Tibial nerve (tissue), 4 donors: ENCODE results near the gene PDLIM5. TPM values are rescaled to one million over a fixed set of nuclear protein-coding genes. Genes with fewer than 3 reads are reported as not detected.

ENCODE experiments used
- DNase-seq, 2 donors: peaks; one replicate each; pipeline ENCODE4 v3.0.0-alpha.2; 2019; ENCODE audit warnings: low spot score in 2 of 2
- H3K27ac ChIP-seq, 4 donors: fragments of 200-600 bp; sonication (generic) in 3 of 4; one replicate each; pipeline ENCODE4 v1.5.1; 2017 to 2019; ENCODE audit warnings: mild to moderate bottlenecking in 1 of 4
- H3K27me3 ChIP-seq, 2 donors: fragments of 200-600 bp; sonication (generic) in 1 of 2; one replicate each; pipeline versions ENCODE4 v1.5.1 to v1.6.0; 2017 to 2019
- H3K36me3 ChIP-seq, 3 donors: fragments of 200-600 bp; sonication (generic); one replicate each; pipeline ENCODE4 v1.5.1; 2018 to 2019
- H3K4me1 ChIP-seq, 4 donors: fragments of 200-600 bp; sonication (generic) in 3 of 4; one replicate each; pipeline ENCODE4 v1.5.1; 2017 to 2019
- H3K4me3 ChIP-seq, 4 donors: fragments of 200-600 bp; sonication (generic) in 3 of 4; one replicate each; pipeline ENCODE4 v1.5.1; 2017 to 2019; ENCODE audit warnings: mild to moderate bottlenecking in 1 of 4, moderate library complexity in 1 of 4
- H3K9me3 ChIP-seq, 4 donors: fragments of 200-600 bp; sonication (generic) in 3 of 4; one replicate each; pipeline ENCODE4 v1.5.1; 2017 to 2019
- CTCF ChIP-seq, 5 experiments: fragments of 200-600 bp in 3 of 5; fragments of 450-650 bp in 2 of 5; sonication (generic) in 3 of 5; IDR thresholded peaks; one replicate each; pipeline ENCODE4 v1.5.1; 2016 to 2019; ENCODE audit warnings: antibody characterized with exemption in 5 of 5, mild to moderate bottlenecking in 3 of 5, moderate library complexity in 2 of 5
- EP300 ChIP-seq, 2 donors: sonication (generic); formaldehyde crosslinking; IDR thresholded peaks; one replicate each; pipeline ENCODE4 v1.6.1; 2017; ENCODE audit warnings: antibody characterized with exemption in 2 of 2, mild to moderate bottlenecking in 1 of 2
- POLR2A ChIP-seq, 2 donors: fragments of 450-650 bp; IDR thresholded peaks; one replicate each; pipeline ENCODE4 v1.6.1; 2017; ENCODE audit warnings: antibody characterized with exemption in 2 of 2, mild to moderate bottlenecking in 2 of 2, moderate library complexity in 2 of 2
- WGBS, 2 donors: methylation state at CpG; one replicate each; pipeline ENCODE4 v1.1.5; 2018; 5-methylcytosine and 5-hydroxymethylcytosine counted together
- total RNA-seq, 4 donors: library from RNA; depleted of rRNA; stranded (reverse); fragments of >200 nt; gene quantifications; one replicate each; pipeline ENCODE4 v1.1.0, GENCODE V29; 2016

Gene PDLIM5
- total RNA-seq, 4 donors from 2014 or later = 73.5 to 117 (median 98.2) TPM

- no peaks in the 10 kb centered on the region for H3K9me3 ChIP-seq
- H3K27ac ChIP-seq = no peak overlapping the region
- no peak for TF ChIP-seq CTCF (IDR thresholded peaks at IDR 0.05)
- no peak for TF ChIP-seq POLR2A (IDR thresholded peaks at IDR 0.05)
- TF ChIP-seq EP300 (IDR thresholded peaks at IDR 0.05) = no peak
- H3K27me3 ChIP-seq = no peaks in the 10 kb centered on the region
- WGBS, 2 donors = 49% methylated on average over 3 of the region's 3 CpGs
- no peak overlapping the region for H3K4me3 ChIP-seq
- H3K36me3 ChIP-seq = no peaks in the 10 kb centered on the region
- peaks cover 0 to 7% (median 2%) of the 10 kb centered on the region in 4 donors for H3K4me1 ChIP-seq
- no peak for DNase-seq
Observed at GRCh38 chr4:94446386-94446785, 5.4 kb upstream of the PDLIM5 start.

GRCh38 chr4:94447754-94448411 lies 3.9 kb upstream of the PDLIM5 start:
- no peaks in the 10 kb centered on the region for H3K9me3 ChIP-seq
- H3K36me3 ChIP-seq = no peaks in the 10 kb centered on the region
- no peak overlapping the region for H3K27ac ChIP-seq
- no peak overlapping the region for H3K4me3 ChIP-seq
- peaks cover 0 to 8% (median 2%) of the 10 kb centered on the region in 4 donors for H3K4me1 ChIP-seq
- TF ChIP-seq POLR2A (IDR thresholded peaks at IDR 0.05) (no peak), CTCF (IDR thresholded peaks at IDR 0.05) (no peak), EP300 (IDR thresholded peaks at IDR 0.05) (no peak)
- H3K27me3 ChIP-seq = no peaks in the 10 kb centered on the region
- no peak for DNase-seq
- WGBS, 2 donors = 73% methylated on average over 3 of the region's 3 CpGs

GRCh38 chr4:94448815-94449375 lies 2.8 kb upstream of the PDLIM5 start:
- H3K27ac ChIP-seq = no peak overlapping the region
- H3K4me1 ChIP-seq = peaks cover 0 to 18% (median 8%) of the 10 kb centered on the region in 4 donors
- no peak for DNase-seq
- no peak overlapping the region for H3K4me3 ChIP-seq
- no peak for TF ChIP-seq POLR2A (IDR thresholded peaks at IDR 0.05)
- no peak for TF ChIP-seq CTCF (IDR thresholded peaks at IDR 0.05)
- no peak for TF ChIP-seq EP300 (IDR thresholded peaks at IDR 0.05)
- WGBS, 2 donors = 84% methylated on average over 3 of the region's 3 CpGs
- H3K27me3 ChIP-seq = no peaks in the 10 kb centered on the region
- H3K9me3 ChIP-seq = no peaks in the 10 kb centered on the region
- H3K36me3 ChIP-seq = no peaks in the 10 kb centered on the region

DNA sequence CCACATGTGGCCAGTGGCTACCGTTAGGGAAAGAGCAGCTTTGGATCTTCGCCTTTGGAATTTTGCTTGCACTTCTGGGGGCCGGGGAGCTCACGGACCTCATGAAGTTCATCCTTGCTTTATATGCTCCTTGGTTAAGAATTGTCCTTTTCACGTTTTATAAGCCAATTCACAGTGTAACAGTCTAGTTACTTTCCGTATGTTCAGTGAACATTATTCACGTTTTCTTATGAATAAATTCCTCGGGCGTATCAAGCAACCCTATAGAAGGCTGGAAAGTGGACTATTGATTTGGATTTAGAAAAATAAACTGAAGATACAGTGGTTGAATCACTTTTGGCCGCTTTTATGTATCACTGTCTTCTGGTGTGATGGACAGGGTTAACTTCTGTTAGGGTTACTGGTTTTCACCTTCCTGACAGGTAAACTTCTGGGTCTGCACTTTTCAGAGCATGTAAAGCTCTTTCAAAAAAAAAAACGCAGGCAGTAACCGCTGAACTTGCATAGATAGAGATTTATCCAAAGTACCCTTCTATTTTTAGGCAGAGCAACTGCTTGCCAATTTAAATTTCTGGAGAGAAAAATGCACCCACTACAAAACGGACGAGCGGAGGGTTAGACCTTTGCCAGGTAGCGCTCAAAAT lies 569 bp upstream of the PDLIM5 start:
- TF ChIP-seq EP300 (IDR thresholded peaks at IDR 0.05) (no peak), POLR2A (IDR thresholded peaks at IDR 0.05) (no peak), CTCF (IDR thresholded peaks at IDR 0.05) (no peak)
- DNase-seq = no peak
- Histone ChIP-seq H3K36me3 (peaks cover 0 to 6% (median 0%) of the 10 kb centered on the region in 3 donors), H3K4me1 (peaks cover 0 to 41% (median 21%) of the 10 kb centered on the region in 4 donors), H3K27ac (peak overlapping the region; percentile 89 to 99 (median 97)), H3K4me3 (peak overlapping the region; percentile 78 to 98 (median 90)), H3K27me3 (no peaks in the 10 kb centered on the region), H3K9me3 (no peaks in the 10 kb centered on the region)
- WGBS, 2 donors = 7 to 9% methylated on average over 16 of the region's 16 CpGs
